HCT116 (cell line): ENCODE measurements around the gene CDHR3. TPM values are rescaled to one million over a fixed set of nuclear protein-coding genes. Genes with fewer than 3 reads are reported as not detected.

Experiments used
- ATAC-seq: fragments of 200-7000 bp; cut with Tn5 transposase; 2 replicates; pipeline ENCODE4 v1.9.1; 2020; ENCODE audit warnings: mild to moderate bottlenecking, moderate library complexity
- BruUV-seq: library from RNA; stranded (reverse); fragments of 400-500 nt; replicated peaks from 2 replicates; lab custom pipeline; 2021; lab: Mats Ljungman, UMichigan
- CTCF ChIA-PET: fragments of 300-600 bp; sonication (Branson Sonifier 250); formaldehyde crosslinking; loops from one replicate; lab custom pipeline; 2021; ENCODE audit warnings: antibody characterized with exemption; lab: Charles Lee
- POLR2A ChIA-PET: fragments of 300-600, 350-600 bp; sonication (Branson Sonifier 250); formaldehyde crosslinking; loops from one replicate; lab custom pipeline; 2021; ENCODE audit warnings: antibody characterized with exemption; lab: Charles Lee
- RAD21 ChIA-PET, 2 experiments: fragments of 300-600 bp; sonication (Branson Sonifier 250); formaldehyde crosslinking; loops; one replicate each; lab custom pipeline; 2023; ENCODE audit warnings: low total read pairs in 2 of 2; ENCODE audit not compliant: uncharacterized antibody in 2 of 2, unreplicated experiment in 2 of 2, low non-redundant PET in 1 of 2; lab: Charles Lee
- DNase-seq: peaks from one replicate; pipeline ENCODE4 v3.0.0-alpha.2; 2010; ENCODE audit warnings: low read depth, low spot score
- H2AFZ ChIP-seq: fragments of 200-600 bp; shearing (Covaris generic), sonication (generic); 2 replicates; pipeline ENCODE4 v1.6.1; 2017; ENCODE audit warnings: low read depth, mixed run types, mixed read lengths, antibody characterized with exemption, low read length; ENCODE audit not compliant: poor library complexity, severe bottlenecking
- H3K27ac ChIP-seq: 2 replicates; pipeline ENCODE4 v1.5.1; 2012; ENCODE audit warnings: low read depth, low read length
- H3K27me3 ChIP-seq: fragments of 200-600 bp; sonication (generic); 2 replicates; pipeline ENCODE4 v1.6.1; 2016; ENCODE audit warnings: mixed run types, low read length, mixed read lengths; ENCODE audit not compliant: insufficient read depth
- H3K36me3 ChIP-seq, 2 experiments: fragments of 200-500 bp in 1 of 2; fragments of 200-600 bp in 1 of 2; sonication (Bioruptor generic) in 1 of 2; sonication (generic) in 1 of 2; 2 replicates each; pipeline versions ENCODE4 v1.5.1 to v1.6.1; 2014 to 2016; ENCODE audit warnings: low read length in 2 of 2, inconsistent platforms in 1 of 2, mixed read lengths in 1 of 2, mixed run types in 1 of 2; ENCODE audit not compliant: insufficient read depth in 2 of 2, control insufficient read depth in 1 of 2
- H3K4me1 ChIP-seq, 2 experiments: fragments of 200-600 bp in 1 of 2; sonication (generic) in 1 of 2; 2 replicates each; pipeline versions ENCODE4 v1.5.1 to v1.6.1; 2012 to 2017; ENCODE audit warnings: low read length in 2 of 2, inconsistent platforms in 1 of 2, mild to moderate bottlenecking in 1 of 2, mixed read lengths in 1 of 2, mixed run types in 1 of 2, moderate library complexity in 1 of 2; ENCODE audit not compliant: insufficient read depth in 2 of 2, control insufficient read depth in 1 of 2
- H3K4me2 ChIP-seq: fragments of 200-600 bp; sonication (generic); 2 replicates; pipeline ENCODE4 v1.6.1; 2017; ENCODE audit warnings: mixed run types, low read length, mixed read lengths
- H3K4me3 ChIP-seq, 2 experiments: fragments of 200-600 bp in 1 of 2; sonication (generic) in 1 of 2; replicated peaks in 1 of 2; 2 replicates each; pipeline ENCODE4 v1.5.1; 2011 to 2016; ENCODE audit warnings: low read length in 2 of 2, control low read depth in 1 of 2, low read depth in 1 of 2, mild to moderate bottlenecking in 1 of 2, mixed read lengths in 1 of 2, mixed run types in 1 of 2
- H3K79me2 ChIP-seq: fragments of 200-600 bp; sonication (generic); 2 replicates; pipeline ENCODE4 v1.6.1; 2017; ENCODE audit warnings: mild to moderate bottlenecking, mixed run types, low read length, moderate library complexity, mixed read lengths; ENCODE audit not compliant: insufficient read depth
- H3K9ac ChIP-seq: fragments of 200-600 bp; sonication (generic); 2 replicates; pipeline ENCODE4 v1.6.1; 2016; ENCODE audit warnings: low read length, mixed read lengths
- H3K9me2 ChIP-seq: fragments of 200-600 bp; sonication (generic), shearing (Covaris generic); 2 replicates; pipeline ENCODE4 v1.6.1; 2017; ENCODE audit warnings: mixed run types, mild to moderate bottlenecking, moderate library complexity; ENCODE audit not compliant: insufficient read depth
- H3K9me3 ChIP-seq, 2 experiments: fragments of 200-500 bp in 1 of 2; fragments of 200-600 bp in 1 of 2; sonication (Bioruptor generic) in 1 of 2; sonication (generic) in 1 of 2; 2 replicates each; pipeline ENCODE4 v1.6.1; 2014 to 2017; ENCODE audit warnings: low read length in 2 of 2, mixed read lengths in 2 of 2, inconsistent platforms in 1 of 2, low read depth in 1 of 2, mild to moderate bottlenecking in 1 of 2, mixed run types in 1 of 2, moderate library complexity in 1 of 2; ENCODE audit not compliant: control insufficient read depth in 1 of 2, insufficient read depth in 1 of 2
- H4K20me1 ChIP-seq: fragments of 200-600 bp; sonication (generic), shearing (Covaris generic); 2 replicates; pipeline ENCODE4 v1.6.1; 2017; ENCODE audit warnings: mixed run types, mild to moderate bottlenecking, moderate library complexity; ENCODE audit not compliant: insufficient read depth
- CBX3 ChIP-seq: IDR thresholded peaks from 2 replicates; pipeline ENCODE4 v1.6.1; 2012; ENCODE audit warnings: low read depth
- EGR1 ChIP-seq: IDR thresholded peaks from 2 replicates; pipeline ENCODE4 v1.6.1; 2012; ENCODE audit warnings: low read depth
- ELF1 ChIP-seq: IDR thresholded peaks from 2 replicates; pipeline ENCODE4 v1.6.1; 2012; ENCODE audit warnings: low read depth, borderline replicate concordance
- EZH2 ChIP-seq: fragments of 200-600 bp; sonication (generic); IDR thresholded peaks from 2 replicates; pipeline ENCODE4 v1.6.1; 2017; ENCODE audit warnings: antibody characterized with exemption, mixed run types
- EZH2phosphoT487 ChIP-seq: fragments of 200-600 bp; IDR thresholded peaks from 2 replicates; pipeline ENCODE4 v1.6.1; 2018; ENCODE audit warnings: antibody characterized with exemption, borderline replicate concordance
- FOSL1 ChIP-seq: IDR thresholded peaks from 2 replicates; pipeline ENCODE4 v1.6.1; 2012; ENCODE audit warnings: low read depth
- JUND ChIP-seq: IDR thresholded peaks from 2 replicates; pipeline ENCODE4 v1.6.1; 2012
- POLR2AphosphoS5 ChIP-seq: IDR thresholded peaks from 2 replicates; pipeline ENCODE4 v1.6.1; 2011; ENCODE audit warnings: mild to moderate bottlenecking, low read depth, low read length, moderate library complexity
- RAD21 ChIP-seq: IDR thresholded peaks from 2 replicates; pipeline ENCODE4 v1.6.1; 2012; ENCODE audit warnings: low read depth, mild to moderate bottlenecking
- SIN3A ChIP-seq: IDR thresholded peaks from 2 replicates; pipeline ENCODE4 v1.6.1; 2012; ENCODE audit warnings: low read depth
- SP1 ChIP-seq: IDR thresholded peaks from 2 replicates; pipeline ENCODE4 v1.6.1; 2012; ENCODE audit warnings: low read depth
- YY1 ChIP-seq: IDR thresholded peaks from 2 replicates; pipeline ENCODE4 v1.6.1; 2011; ENCODE audit warnings: low read length, low read depth, moderate library complexity, mild to moderate bottlenecking; ENCODE audit not compliant: insufficient replicate concordance; ENCODE audit errors: extremely low read depth
- ZFX ChIP-seq: fragments of 450-650 bp; IDR thresholded peaks from 2 replicates; pipeline ENCODE4 v1.6.1; 2017
- ZNF274 ChIP-seq: fragments of 200-500 bp; sonication (Bioruptor generic); IDR thresholded peaks from 2 replicates; pipeline ENCODE4 v1.6.1; 2014; ENCODE audit warnings: mild to moderate bottlenecking, low read depth, low read length, inconsistent platforms
- intact Hi-C: fragments of 100-400 bp; cut with micrococcal nuclease; formaldehyde crosslinking; loops from 2 replicates; pipeline ENCODE4 v1.10.0; 2022
- total RNA-seq: library from RNA; stranded (reverse); gene quantifications from one replicate; pipeline ENCODE4 v1.2.1, GENCODE V29; 2021; ENCODE audit not compliant: unreplicated experiment
- TF ChIP-seq, protein P1 (sequence below): IDR thresholded peaks from 2 replicates; pipeline ENCODE4 v1.6.1; 2012
- TF ChIP-seq, protein P2 (sequence below): IDR thresholded peaks from 2 replicates; pipeline ENCODE4 v1.6.1; 2011; ENCODE audit warnings: mild to moderate bottlenecking, low read length, moderate library complexity; ENCODE audit not compliant: insufficient replicate concordance; ENCODE audit errors: extremely low read depth
- TF ChIP-seq, protein P3 (sequence below): IDR thresholded peaks from 2 replicates; pipeline ENCODE4 v1.6.1; 2012; ENCODE audit warnings: low read depth
- TF ChIP-seq, protein P4 (sequence below): IDR thresholded peaks from 2 replicates; pipeline ENCODE4 v1.6.1; 2012

The CDHR3 gene
- total RNA-seq, 1 experiment from 2014 or later: 5.5 TPM

DNA sequence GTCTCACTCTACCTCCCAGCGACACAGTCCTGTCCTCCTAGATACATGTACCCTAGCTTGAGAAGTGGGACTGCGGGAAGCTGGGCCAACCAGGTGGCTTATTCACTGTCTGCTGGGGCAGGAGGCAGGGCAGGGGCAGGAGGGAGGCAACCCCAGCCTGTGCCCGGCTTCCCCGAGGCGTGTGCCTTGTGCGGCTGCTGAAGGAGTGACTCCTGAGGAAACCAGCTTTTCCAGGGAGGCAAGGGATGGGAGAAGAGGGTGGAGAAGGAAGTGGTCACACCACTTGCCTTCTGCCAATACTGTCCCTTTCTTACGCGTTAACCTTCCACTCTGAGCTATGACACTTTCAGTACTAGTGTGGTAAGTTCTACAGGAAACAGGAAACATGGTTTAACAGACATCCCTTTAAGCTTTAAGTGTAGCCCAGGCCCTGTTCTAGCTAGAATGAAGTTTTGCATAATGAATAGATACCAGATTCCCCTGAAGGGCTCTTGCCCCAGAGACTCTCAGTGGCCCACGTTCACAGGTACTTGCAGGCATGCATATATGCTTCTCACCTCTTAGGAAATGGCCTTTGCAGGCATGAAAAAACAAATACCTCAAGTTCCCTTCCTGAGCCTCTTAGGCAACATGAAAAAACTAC, 108.4 kb downstream of the CDHR3 start:
- Histone ChIP-seq H3K4me2 (no peak overlapping the region), H3K9ac (no peak overlapping the region), H3K79me2 (no peaks in the 10 kb centered on the region), H2AFZ (no peak overlapping the region), H3K27me3 (no peaks in the 10 kb centered on the region), H3K27ac (no peak overlapping the region), H4K20me1 (no peaks in the 10 kb centered on the region), H3K4me1 (no peaks in the 10 kb centered on the region), H3K9me2 (no peaks in the 10 kb centered on the region), H3K36me3 (no peaks in the 10 kb centered on the region), H3K4me3 (no peak overlapping the region), H3K9me3 (no peaks in the 10 kb centered on the region)
- ChIA-PET CTCF (interaction anchor here (1.0 to 1.1 kb wide), 2 partner anchors 82 to 415 kb away, joined by 3 to 5 read pairs; no protein-coding TSS in a partner anchor), POLR2A (no interaction called here), RAD21 (no interaction called here)
- no TSS peak for BruUV-seq
- TF ChIP-seq RAD21 (no peak), POLR2AphosphoS5 (no peak), FOSL1 (no peak), ZNF274 (no peak), SP1 (no peak), JUND (no peak), SIN3A (no peak), EZH2phosphoT487 (no peak), EGR1 (no peak), YY1 (no peak), ELF1 (no peak), ZFX (no peak), CBX3 (no peak), EZH2 (no peak)
- TF ChIP-seq, protein P1, sequence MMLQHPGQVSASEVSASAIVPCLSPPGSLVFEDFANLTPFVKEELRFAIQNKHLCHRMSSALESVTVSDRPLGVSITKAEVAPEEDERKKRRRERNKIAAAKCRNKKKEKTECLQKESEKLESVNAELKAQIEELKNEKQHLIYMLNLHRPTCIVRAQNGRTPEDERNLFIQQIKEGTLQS: no peak
- TF ChIP-seq, protein P2, sequence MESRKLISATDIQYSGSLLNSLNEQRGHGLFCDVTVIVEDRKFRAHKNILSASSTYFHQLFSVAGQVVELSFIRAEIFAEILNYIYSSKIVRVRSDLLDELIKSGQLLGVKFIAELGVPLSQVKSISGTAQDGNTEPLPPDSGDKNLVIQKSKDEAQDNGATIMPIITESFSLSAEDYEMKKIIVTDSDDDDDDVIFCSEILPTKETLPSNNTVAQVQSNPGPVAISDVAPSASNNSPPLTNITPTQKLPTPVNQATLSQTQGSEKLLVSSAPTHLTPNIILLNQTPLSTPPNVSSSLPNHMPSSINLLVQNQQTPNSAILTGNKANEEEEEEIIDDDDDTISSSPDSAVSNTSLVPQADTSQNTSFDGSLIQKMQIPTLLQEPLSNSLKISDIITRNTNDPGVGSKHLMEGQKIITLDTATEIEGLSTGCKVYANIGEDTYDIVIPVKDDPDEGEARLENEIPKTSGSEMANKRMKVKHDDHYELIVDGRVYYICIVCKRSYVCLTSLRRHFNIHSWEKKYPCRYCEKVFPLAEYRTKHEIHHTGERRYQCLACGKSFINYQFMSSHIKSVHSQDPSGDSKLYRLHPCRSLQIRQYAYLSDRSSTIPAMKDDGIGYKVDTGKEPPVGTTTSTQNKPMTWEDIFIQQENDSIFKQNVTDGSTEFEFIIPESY: no peak
- TF ChIP-seq, protein P3, sequence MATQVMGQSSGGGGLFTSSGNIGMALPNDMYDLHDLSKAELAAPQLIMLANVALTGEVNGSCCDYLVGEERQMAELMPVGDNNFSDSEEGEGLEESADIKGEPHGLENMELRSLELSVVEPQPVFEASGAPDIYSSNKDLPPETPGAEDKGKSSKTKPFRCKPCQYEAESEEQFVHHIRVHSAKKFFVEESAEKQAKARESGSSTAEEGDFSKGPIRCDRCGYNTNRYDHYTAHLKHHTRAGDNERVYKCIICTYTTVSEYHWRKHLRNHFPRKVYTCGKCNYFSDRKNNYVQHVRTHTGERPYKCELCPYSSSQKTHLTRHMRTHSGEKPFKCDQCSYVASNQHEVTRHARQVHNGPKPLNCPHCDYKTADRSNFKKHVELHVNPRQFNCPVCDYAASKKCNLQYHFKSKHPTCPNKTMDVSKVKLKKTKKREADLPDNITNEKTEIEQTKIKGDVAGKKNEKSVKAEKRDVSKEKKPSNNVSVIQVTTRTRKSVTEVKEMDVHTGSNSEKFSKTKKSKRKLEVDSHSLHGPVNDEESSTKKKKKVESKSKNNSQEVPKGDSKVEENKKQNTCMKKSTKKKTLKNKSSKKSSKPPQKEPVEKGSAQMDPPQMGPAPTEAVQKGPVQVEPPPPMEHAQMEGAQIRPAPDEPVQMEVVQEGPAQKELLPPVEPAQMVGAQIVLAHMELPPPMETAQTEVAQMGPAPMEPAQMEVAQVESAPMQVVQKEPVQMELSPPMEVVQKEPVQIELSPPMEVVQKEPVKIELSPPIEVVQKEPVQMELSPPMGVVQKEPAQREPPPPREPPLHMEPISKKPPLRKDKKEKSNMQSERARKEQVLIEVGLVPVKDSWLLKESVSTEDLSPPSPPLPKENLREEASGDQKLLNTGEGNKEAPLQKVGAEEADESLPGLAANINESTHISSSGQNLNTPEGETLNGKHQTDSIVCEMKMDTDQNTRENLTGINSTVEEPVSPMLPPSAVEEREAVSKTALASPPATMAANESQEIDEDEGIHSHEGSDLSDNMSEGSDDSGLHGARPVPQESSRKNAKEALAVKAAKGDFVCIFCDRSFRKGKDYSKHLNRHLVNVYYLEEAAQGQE: no peak
- TF ChIP-seq, protein P4, sequence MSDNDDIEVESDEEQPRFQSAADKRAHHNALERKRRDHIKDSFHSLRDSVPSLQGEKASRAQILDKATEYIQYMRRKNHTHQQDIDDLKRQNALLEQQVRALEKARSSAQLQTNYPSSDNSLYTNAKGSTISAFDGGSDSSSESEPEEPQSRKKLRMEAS: no peak
- DNase-seq: no peak
- intact Hi-C loops: no loop called here
- peak; percentile 26; the same call in 1 of the 2 replicates for ATAC-seq
